Retinal pigment epithelial cell (primary cell): Measurements from ENCODE around the gene DOP1B.

ENCODE experiments used
- DNase-seq: peaks from one replicate; pipeline ENCODE4 v3.0.0-alpha.2; 2010; ENCODE audit warnings: low read depth
- H3K4me3 ChIP-seq: 2 replicates; pipeline ENCODE4 v1.5.1; 2011; ENCODE audit warnings: mild to moderate bottlenecking, low read length, control low read depth, moderate library complexity
- TF ChIP-seq, protein P1 (sequence below): conservative IDR thresholded peaks from 2 replicates; pipeline ENCODE4 v1.5.1; 2011; ENCODE audit warnings: low read depth, low read length, control low read depth, inconsistent platforms

The DOP1B gene, protein sequence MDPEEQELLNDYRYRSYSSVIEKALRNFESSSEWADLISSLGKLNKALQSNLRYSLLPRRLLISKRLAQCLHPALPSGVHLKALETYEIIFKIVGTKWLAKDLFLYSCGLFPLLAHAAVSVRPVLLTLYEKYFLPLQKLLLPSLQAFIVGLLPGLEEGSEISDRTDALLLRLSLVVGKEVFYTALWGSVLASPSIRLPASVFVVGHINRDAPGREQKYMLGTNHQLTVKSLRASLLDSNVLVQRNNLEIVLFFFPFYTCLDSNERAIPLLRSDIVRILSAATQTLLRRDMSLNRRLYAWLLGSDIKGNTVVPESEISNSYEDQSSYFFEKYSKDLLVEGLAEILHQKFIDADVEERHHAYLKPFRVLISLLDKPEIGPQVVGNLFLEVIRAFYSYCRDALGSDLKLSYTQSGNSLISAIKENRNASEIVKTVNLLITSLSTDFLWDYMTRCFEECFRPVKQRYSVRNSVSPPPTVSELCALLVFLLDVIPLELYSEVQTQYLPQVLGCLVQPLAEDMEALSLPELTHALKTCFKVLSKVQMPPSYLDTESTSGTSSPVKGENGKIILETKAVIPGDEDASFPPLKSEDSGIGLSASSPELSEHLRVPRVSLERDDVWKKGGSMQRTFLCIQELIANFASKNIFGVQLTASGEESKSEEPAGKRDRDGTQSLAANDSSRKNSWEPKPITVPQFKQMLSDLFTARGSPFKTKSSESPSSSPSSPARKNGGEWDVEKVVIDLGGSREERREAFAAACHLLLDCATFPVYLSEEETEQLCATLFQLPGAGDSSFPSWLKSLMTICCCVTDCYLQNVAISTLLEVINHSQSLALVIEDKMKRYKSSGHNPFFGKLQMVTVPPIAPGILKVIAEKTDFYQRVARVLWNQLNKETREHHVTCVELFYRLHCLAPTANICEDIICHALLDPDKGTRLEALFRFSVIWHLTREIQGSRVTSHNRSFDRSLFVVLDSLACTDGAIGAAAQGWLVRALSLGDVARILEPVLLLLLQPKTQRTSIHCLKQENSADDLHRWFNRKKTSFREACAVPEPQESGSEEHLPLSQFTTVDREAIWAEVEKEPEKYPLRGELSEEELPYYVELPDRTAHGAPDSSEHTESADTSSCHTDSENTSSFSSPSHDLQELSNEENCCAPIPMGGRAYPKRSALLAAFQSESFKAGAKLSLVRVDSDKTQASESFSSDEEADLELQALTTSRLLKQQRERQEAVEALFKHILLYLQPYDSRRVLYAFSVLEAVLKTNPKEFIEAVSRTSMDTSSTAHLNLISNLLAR (N-terminal part only)

DNA sequence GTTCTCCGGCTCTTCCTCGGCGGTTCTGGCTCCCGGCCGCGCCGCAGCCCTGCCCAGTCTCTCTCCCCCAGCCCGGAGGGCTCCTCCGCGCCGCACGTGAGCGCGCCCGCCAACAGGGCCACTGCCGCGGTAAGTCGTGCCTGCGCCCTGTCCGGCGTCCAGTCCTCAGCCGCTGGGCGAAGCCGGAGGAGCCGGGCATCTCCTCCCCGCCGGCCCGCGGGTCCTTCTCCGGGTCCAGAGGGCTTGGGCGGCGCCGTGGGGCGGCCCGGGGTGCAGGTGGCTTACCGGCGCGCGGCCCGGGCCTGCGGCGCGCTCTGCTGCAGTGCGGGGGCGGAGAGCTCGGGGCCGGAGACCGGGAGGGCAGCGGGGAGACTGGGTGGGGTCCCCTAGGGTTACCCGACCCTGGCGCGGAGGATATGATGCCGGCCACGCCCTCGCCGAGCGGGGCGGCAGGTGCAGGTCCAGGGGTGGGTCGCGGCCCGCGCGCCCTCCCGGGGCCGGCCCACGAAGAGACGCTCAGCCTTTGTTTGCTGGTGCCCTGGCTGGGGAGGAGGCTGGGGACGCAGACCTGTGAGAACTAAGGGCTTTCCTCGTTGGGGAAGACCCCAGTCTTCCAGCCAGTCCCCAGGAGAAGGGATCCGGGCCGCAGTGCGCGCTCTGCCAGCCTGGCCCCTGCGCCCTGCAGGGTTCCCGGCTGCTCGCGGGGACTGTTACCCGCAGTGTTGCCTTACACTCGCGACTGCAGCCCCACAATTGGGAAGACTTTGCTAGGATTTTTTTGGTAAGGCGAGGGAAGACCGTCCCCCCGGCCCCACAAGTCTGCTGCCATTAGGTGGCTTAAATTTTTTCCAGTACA, at the start of gene DOP1B:
TSS of gene DOP1B (plus strand) at position 10 of the 856 bp plus-strand sequence. CDS start 7,910 bp downstream, outside the sequence.
- TF ChIP-seq, protein P1, sequence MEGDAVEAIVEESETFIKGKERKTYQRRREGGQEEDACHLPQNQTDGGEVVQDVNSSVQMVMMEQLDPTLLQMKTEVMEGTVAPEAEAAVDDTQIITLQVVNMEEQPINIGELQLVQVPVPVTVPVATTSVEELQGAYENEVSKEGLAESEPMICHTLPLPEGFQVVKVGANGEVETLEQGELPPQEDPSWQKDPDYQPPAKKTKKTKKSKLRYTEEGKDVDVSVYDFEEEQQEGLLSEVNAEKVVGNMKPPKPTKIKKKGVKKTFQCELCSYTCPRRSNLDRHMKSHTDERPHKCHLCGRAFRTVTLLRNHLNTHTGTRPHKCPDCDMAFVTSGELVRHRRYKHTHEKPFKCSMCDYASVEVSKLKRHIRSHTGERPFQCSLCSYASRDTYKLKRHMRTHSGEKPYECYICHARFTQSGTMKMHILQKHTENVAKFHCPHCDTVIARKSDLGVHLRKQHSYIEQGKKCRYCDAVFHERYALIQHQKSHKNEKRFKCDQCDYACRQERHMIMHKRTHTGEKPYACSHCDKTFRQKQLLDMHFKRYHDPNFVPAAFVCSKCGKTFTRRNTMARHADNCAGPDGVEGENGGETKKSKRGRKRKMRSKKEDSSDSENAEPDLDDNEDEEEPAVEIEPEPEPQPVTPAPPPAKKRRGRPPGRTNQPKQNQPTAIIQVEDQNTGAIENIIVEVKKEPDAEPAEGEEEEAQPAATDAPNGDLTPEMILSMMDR: no peak
- H3K4me3 ChIP-seq: peak within 1 kb of the TSS; percentile 63
- DNase-seq: no peak

DNA sequence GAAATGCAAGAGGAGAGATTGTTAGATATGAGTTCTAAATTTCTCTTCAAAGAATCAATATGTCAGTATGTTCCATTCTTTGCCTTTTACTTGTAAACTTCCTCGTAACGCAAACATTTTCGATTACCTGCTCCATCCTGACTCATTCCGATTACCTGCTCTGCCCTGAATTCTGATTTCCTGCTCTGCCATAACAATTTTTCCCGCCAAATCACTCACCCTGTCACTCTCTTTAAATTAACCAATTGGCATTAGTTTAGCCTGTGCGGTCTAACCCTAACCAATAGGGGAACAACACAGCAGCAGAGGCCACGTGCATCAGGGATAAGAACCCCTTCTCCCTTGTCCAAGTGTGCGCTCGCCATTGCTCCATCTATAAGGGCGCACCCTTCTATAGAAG, 46.8 kb upstream of the DOP1B start:
- no peak overlapping the region for H3K4me3 ChIP-seq
- DNase-seq: no peak
- TF ChIP-seq, protein P1: no peak

DNA sequence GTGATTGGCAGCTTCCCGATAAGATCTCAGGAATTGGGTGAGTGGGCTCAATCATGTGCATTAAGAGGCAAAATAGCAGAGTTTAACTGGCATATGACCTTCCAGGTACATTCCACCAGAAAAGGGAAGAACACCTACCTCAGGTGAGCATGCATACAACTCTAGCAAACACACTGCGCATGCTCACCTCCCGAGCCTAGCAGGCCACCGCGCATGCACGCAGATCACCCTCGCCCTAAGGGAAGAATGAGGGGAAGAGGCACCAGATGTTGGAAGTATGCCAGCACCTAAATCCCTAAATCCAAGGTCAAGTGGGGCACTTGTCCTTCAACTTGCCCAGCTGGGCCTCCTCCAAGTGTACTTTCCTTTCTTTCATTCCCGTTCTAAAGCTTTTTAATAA, 45.4 kb upstream of the DOP1B start:
- H3K4me3 ChIP-seq: no peak overlapping the region
- TF ChIP-seq, protein P1: no peak
- no peak for DNase-seq

DNA sequence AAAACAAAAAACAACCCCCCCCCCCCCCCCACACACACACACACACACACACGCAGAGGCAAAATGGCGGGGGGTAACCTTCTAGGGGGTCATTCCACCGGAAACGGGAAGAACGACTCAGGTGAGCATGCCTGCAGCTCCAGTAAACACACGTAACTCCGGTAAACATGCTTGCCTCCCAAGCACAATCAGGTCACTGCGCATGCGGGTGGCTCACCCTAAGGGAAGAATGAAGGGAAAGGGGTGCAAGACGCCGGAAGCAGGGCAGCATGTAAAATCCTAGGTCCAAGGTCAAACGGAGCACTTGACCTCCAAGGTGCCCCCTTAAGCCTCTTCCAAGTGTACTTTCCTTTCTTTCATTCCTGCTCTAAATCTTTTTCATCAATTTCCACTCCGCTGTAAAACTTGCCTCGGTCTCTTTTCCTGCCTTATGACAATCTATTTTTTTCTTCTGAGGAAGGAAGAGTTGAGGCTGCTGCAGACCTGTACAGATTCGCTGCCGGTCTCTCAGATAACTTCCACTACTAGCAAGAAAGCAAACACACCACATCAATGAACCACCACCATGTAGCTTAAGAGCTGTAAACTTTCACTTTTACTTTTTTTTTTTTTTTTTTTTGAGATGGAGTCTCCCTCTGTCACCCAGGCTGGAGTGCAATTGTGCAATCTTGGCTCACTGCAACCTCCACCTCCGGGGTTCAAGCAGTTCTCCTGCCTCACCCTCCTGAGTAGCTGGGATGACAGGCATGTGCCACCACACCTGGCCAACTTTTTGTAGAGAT, 42.8 kb upstream of the DOP1B start:
- DNase-seq: no peak
- H3K4me3 ChIP-seq: peak overlapping the region; percentile 23
- TF ChIP-seq, protein P1: no peak

DNA sequence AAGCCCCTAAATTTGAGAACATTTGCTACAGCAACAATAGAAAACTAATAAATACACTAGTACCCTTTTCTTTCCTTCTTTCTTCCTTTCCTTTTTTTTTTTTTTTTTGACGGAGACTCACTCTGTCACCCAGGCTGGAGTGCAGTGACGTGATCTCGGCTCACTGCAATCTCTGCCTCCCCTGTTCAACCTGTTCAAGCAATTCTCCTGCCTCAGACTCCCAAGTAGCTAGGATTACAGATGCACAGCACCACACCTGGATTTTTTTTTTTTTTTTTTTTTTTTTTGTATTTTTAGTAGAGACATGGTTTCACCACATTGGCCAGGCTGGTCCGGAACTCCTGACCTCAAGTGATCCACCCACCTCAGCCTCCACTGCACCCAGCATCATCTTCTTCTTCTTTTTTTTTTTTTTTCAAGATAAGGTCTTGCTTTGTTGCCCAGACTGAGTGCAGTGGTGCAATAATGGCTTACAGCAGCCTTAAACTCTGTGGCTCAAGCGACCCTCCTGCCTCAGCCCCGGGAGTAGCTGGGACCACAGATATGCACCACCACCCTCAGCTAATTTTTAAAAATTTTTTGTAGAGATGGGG, 41.4 kb upstream of the DOP1B start:
- no peak for DNase-seq
- H3K4me3 ChIP-seq: no peak overlapping the region
- TF ChIP-seq, protein P1: no peak
